ENCODE measurements around the gene ATP5MC2.
A peak's percentile ranks its signal among the peaks of the same experiment; 100 is the strongest.
"Not testable (repeated sequence)": the region's sequence is repeated elsewhere in the genome, so short reads cannot be mapped to it uniquely, and the experiment has no call there.

ATP5MC2 gene

DNA sequence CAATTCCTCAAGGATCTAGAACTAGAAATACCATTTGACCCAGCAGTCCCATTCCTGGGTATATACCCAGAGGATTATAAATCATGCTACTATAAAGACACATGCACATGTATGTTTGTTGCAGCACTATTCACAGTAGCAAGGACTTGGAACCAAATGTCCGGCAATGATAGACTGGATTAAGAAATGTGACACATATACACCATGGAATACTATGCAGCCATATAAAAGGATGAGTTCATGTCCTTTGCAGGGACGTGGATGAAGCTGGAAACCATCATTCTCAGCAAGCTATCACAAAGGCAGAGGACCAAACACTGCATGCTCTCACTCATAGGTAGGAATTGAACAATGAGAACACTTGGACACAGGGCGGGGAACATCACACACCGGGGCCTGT lies 29.6 kb downstream of the ATP5MC2 start:
- not testable (repeated sequence) for DNase-seq (ENCODE audit: low spot score)

DNA sequence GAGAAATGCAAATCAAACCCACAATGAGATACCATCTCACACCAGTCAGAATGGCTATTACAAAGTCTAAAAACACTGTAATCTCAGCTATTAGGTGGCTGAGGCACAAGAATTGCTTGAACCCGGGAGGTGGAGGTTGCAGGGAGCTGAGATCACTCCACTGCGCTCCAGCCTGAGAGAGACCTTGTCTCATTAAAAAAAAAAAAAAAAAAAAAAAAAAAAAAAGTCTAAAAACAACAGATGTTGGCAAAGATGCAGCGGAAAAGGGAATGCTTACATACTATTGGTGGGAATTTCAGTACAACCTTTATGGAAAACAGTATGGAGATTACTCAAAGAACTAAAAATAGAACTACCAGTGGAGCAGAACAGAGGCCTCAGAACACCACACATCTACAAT lies 30.7 kb downstream of the ATP5MC2 start:
- no peak for DNase-seq (ENCODE audit: low spot score)

DNA sequence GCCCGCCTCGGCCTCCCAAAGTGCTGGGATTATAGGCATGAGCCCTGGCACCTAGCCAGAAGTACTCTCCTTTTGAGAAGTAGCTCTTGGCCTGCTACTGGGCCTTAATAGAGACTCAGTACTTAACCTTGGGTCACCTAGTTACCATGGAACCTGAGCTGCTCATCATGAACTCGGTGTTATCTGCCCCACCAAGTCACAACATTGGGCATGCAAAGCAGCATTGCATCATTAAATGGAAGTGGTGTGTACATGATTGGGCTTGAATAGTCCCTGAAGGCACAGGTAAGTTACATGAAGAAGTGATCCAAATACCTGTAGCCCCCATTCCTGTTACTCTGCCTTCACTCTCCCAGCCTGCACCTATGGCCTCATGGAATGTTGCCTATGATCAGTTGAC lies 31.8 kb downstream of the ATP5MC2 start:
- DNase-seq (ENCODE audit: low spot score) = no peak

DNA sequence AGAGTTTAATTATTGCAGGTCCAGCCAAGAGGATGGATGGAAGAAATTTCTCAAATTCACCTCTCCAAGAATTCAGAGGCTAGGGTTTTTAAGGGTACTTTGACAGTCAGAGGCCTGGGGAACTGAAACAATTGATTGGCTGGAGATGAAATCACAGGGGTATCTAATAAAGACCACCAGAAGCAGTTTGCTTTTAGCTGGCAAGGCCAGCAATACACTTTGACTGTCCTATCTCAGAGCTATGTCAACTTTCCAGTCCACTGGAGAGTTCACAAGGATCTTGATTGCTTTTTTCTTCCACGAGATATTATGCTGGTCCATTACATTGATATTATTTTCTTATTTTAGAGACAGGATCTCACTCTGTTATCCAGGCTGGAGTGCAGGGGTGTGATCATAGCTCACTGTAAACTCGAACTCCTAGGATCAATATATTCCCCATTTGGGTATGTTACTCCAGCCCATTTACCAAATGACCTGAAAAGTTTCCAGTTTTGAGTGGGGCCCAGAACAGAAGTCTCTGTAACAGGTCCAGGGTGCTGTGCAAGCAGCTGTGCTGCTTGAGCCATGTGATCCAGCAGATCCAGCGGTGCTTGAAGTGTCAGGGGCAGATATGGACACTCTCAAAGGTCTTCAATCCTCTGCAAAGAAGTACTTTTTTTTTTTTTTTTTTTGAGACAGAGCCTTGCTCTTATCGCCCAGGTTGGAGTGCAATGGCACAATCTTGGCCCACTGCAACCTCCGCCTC lies 32.5 kb downstream of the ATP5MC2 start:
- no peak for DNase-seq (ENCODE audit: low spot score)

- DNase-seq (ENCODE audit: low spot score) = no peak
Observed at GRCh38 chr12:53638057-53638456, 37.8 kb downstream of the ATP5MC2 start.

GRCh38 chr12:53636641-53637040 lies 39.2 kb downstream of the ATP5MC2 start:
- DNase-seq (ENCODE audit: low spot score) = no peak

GRCh38 chr12:53635708-53636107 lies 40.2 kb downstream of the ATP5MC2 start:
- DNase-seq (ENCODE audit: low spot score) = not testable (repeated sequence)

DNA sequence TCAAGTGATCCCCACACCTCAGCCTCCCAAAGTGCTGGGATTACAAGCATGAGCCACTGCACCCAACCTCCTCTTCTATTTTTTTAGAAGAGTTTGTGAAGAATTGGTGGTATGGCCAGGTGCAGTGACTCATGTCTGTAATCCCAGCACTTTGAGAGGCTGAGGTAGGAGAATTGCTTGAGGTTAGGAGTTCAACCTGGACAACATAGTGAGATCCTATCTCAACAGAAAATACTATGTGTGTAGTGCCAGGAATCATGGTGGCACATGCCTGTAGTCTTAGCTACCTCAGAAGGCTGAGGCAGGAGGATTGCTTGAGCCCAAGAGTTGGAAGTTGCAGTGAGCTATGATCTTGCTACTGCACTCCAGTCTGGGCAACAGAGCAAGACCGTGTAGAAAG lies 44.2 kb downstream of the ATP5MC2 start:
- no peak for DNase-seq (ENCODE audit: low spot score)

- no peak for DNase-seq (ENCODE audit: low spot score)
Observed at GRCh38 chr12:53627919-53628318, 48.0 kb downstream of the ATP5MC2 start.

DNA sequence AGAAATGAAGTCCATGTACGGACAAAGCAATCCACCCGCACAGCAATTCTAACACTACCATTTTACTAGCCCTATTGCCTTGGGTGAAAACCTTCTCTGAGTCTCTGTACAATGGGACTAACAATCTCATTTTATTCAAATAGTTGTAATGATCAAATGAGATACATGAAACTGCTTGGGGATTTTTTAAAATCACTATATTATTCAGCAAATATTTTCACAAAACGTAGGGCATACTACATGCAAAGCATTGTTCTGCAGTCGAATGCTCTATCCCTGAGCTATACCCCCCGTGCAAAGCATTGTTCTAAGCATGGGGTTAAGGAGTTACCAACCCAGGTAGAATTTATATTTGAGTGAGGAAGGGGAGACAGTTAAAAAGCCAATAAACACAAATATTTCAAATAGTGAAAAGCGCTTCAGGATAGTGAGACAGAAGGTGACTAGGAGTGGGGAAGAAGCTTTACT lies 49.1 kb downstream of the ATP5MC2 start:
- no peak for DNase-seq (ENCODE audit: low spot score)

DNA sequence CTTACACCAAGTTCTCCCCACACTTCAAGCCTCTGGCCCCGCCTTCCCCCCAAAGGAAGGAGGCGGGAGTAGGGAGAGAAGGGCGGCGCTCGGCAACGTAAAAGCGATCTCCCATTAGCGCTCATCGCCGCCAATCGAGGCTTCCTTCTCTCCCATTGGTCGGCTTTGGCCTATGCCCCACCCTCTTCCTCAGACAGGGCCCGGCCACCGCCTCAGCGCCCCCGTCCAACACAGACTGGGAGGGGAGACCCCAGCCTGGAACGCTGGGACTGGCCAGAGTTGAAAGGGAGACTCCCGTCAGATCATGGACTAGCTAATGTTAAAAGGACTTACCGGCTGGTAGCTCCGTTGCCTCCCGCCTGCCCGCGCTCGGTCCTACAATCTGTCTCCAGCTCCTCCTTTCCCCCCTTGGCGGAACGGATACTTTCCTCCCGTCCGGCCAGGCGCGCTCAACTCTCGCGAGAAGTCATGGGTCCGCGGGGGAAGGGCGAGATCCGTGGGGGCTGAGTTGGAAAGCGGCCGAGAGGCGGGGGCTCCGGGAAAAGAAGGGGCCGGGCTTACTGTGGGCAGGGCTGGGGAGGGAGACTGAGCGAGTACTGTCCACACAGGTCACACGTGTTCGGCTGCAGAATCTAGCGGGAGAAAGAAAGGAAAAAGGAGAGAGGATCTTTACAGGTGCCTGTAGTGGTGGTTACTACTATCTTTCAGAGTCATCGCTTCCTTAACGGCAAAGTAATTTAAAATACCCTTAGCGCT lies 49.8 kb downstream of the ATP5MC2 start, which contains the start of gene ATF7:
TSS of gene ATF7 (minus strand) at position 437 of the 756 bp plus-strand sequence. CDS start 25,382 bp downstream, outside the sequence.
- peak; percentile 96 for DNase-seq (ENCODE audit: low spot score)

GRCh38 chr12:53625373-53625945 lies 50.4 kb downstream of the ATP5MC2 start:
- DNase-seq (ENCODE audit: low spot score) = no peak

GRCh38 chr12:53624956-53625355 lies 50.9 kb downstream of the ATP5MC2 start:
- DNase-seq (ENCODE audit: low spot score) = no peak

DNA sequence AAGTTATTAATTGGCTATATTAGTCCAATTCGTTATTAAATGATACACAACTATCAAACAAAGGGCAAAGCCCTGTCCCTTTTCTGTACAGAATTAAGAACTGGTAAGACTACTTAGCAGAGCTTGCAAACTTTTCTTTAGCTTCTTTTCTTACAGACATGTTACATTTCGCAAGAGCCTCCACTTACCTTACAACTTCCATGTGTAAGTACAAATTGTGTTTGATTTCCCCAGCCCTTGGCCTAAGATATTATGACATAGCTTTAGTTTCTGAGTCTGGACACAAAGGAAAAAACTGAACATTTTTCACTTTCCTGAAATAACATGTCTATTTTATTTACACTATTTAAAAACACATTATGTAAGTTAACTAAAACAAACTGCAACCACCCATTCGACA lies 51.4 kb downstream of the ATP5MC2 start:
- DNase-seq (ENCODE audit: low spot score) = no peak

- peak; percentile 37 for DNase-seq (ENCODE audit: low spot score)
Observed at GRCh38 chr12:53623548-53624385, 52.1 kb downstream of the ATP5MC2 start.

- DNase-seq (ENCODE audit: low spot score) = no peak
Observed at GRCh38 chr12:53622724-53623123, 53.2 kb downstream of the ATP5MC2 start.

DNA sequence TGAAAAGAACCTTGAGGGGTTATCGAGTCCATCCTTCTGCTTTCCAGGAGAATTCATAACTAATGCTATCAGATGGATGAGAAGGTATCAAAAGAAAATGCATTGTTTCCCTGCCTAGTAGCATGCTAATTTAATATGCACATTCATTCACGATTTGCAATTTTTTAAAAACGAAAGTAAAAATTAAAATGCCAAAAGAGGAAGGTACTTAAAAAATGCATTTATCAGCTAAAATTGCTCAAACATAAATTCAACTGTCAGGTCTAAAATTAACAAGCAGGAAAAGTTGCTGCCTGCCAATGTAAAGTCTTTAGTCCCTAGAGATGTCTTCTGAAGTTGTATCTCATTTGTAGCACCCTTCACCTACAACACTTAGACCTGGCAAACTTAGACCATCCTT lies 57.6 kb downstream of the ATP5MC2 start:
- no peak for DNase-seq (ENCODE audit: low spot score)

DNA sequence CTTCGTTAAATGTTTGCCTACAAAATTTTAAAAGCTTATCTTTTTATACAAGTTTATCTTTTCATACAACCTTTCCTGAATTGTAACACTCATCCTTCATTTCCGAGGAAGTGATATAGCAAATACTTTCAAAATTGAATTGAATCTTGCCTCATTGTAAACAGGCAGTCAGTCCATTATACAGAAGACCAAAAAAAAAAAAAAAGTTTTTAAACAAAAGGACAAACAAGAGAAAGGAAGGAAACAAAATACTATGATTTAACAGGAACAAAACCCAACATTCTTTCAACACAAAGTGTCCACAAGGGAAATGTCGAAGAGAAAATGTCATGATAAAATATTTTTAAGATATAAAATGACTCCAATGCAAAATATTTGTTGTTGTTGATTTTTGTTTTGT lies 58.2 kb downstream of the ATP5MC2 start:
- no peak for DNase-seq (ENCODE audit: low spot score)

- DNase-seq (ENCODE audit: low spot score) = no peak
Observed at GRCh38 chr12:53616950-53617349, 58.9 kb downstream of the ATP5MC2 start.

All from AG08396 (cell line).